ENCODE measurements around the gene KSR1. TPM values are rescaled to one million over a fixed set of nuclear protein-coding genes. Genes with fewer than 3 reads are reported as not detected.
"Not testable (repeated sequence)": the region's sequence is repeated elsewhere in the genome, so short reads cannot be mapped to it uniquely, and the experiment has no call there.

The KSR1 gene
- total RNA-seq, 2 experiments from 2014 or later, result 96.6 to 113 TPM

- peaks cover 2% of the 10 kb centered on the region for H3K36me3 Mint-ChIP-seq (ENCODE audit: low read depth)
Observed at GRCh38 chr17:27630607-27631410, 174.6 kb downstream of the KSR1 start, which contains the start of gene LGALS9. Gene LGALS9 (plus strand): TSS chr17:27631188. CDS start chr17:27631266, 78 bp downstream.

GRCh38 chr17:27631411-27631760 is 175.1 kb downstream of the KSR1 start:
- Mint-ChIP-seq H3K4me1 (peaks cover 32% of the 10 kb centered on the region), H3K27ac (peak overlapping the region; percentile 85), H3K4me3 (peak overlapping the region; percentile 64), H3K27me3 (no peaks in the 10 kb centered on the region), H3K36me3 (ENCODE audit: low read depth) (no peaks in the 10 kb centered on the region), H3K9me3 (ENCODE audit: low read depth) (no peaks in the 10 kb centered on the region)
- DNase-seq (peak; percentile 33), ATAC-seq (peak; percentile 70)
- CTCF ChIA-PET, result no interaction called here
- intact Hi-C loops (cut with DNase I, micrococcal nuclease), result no loop called here
- POLR2A ChIA-PET, result no interaction called here

More at GRCh38 chr17:27630607-27631410, 174.6 kb downstream of the KSR1 start, which contains the start of gene LGALS9:
- peaks cover 32% of the 10 kb centered on the region for H3K4me1 Mint-ChIP-seq
- peak; percentile 37 for DNase-seq
- ATAC-seq, result peak; percentile 71
- H3K4me3 Mint-ChIP-seq, result peak within 1 kb of the TSS; percentile 64
- H3K9me3 Mint-ChIP-seq (ENCODE audit: low read depth), result no peaks in the 10 kb centered on the region
- no peaks in the 10 kb centered on the region for H3K27me3 Mint-ChIP-seq
- ChIA-PET CTCF (no interaction called here), POLR2A (no interaction called here)
- intact Hi-C loops (cut with DNase I, micrococcal nuclease), result no loop called here
- peak within 1 kb of the TSS; percentile 85 for H3K27ac Mint-ChIP-seq

- POLR2A ChIA-PET, result no interaction called here
- DNase-seq (peak; percentile 18), ATAC-seq (no peak)
- peak overlapping the region; percentile 85 for H3K27ac Mint-ChIP-seq
- H3K36me3 Mint-ChIP-seq (ENCODE audit: low read depth), result no peaks in the 10 kb centered on the region
- intact Hi-C loops (cut with DNase I, micrococcal nuclease), result no loop called here
- H3K4me1 Mint-ChIP-seq, result peaks cover 32% of the 10 kb centered on the region
- no peaks in the 10 kb centered on the region for H3K27me3 Mint-ChIP-seq
- no peaks in the 10 kb centered on the region for H3K9me3 Mint-ChIP-seq (ENCODE audit: low read depth)
- CTCF ChIA-PET, result interaction anchor here (0.5 to 1.4 kb wide), 5 partner anchors 20 to 423 kb away, joined by 3 to 4 read pairs (median 3); no protein-coding TSS in a partner anchor
- H3K4me3 Mint-ChIP-seq, result peak overlapping the region; percentile 64
Observed at GRCh38 chr17:27631897-27632725, 175.9 kb downstream of the KSR1 start.

- DNase-seq; H3K9me3 Mint-ChIP-seq (ENCODE audit: low read depth); H3K36me3 Mint-ChIP-seq (ENCODE audit: low read depth); H3K27ac Mint-ChIP-seq; ATAC-seq; intact Hi-C loops (cut with DNase I, micrococcal nuclease); H3K4me3 Mint-ChIP-seq; POLR2A ChIA-PET; H3K27me3 Mint-ChIP-seq: not testable (repeated sequence)
- H3K4me1 Mint-ChIP-seq, result peaks cover 32% of the 10 kb centered on the region
- CTCF ChIA-PET, result interaction anchor here (0.5 to 1.4 kb wide), 4 partner anchors 19 to 1533 kb away, joined by 3 to 4 read pairs (median 3); no protein-coding TSS in a partner anchor
Observed at GRCh38 chr17:27632766-27633165, 176.5 kb downstream of the KSR1 start.

GRCh38 chr17:27633312-27634025 is 177.2 kb downstream of the KSR1 start:
- no peaks in the 10 kb centered on the region for H3K27me3 Mint-ChIP-seq
- no peak overlapping the region for H3K4me3 Mint-ChIP-seq
- CTCF ChIA-PET, result interaction anchor here (0.6 to 2.0 kb wide), 4 partner anchors 18 to 1532 kb away, joined by 3 to 7 read pairs (median 4); no protein-coding TSS in a partner anchor
- POLR2A ChIA-PET, result no interaction called here
- H3K9me3 Mint-ChIP-seq (ENCODE audit: low read depth), result no peaks in the 10 kb centered on the region
- peaks cover 32% of the 10 kb centered on the region for H3K4me1 Mint-ChIP-seq
- intact Hi-C loops (cut with DNase I, micrococcal nuclease), result no loop called here
- DNase-seq (no peak), ATAC-seq (no peak)
- no peak overlapping the region for H3K27ac Mint-ChIP-seq
- no peaks in the 10 kb centered on the region for H3K36me3 Mint-ChIP-seq (ENCODE audit: low read depth)

GRCh38 chr17:27634026-27634335 is 177.7 kb downstream of the KSR1 start:
- no peaks in the 10 kb centered on the region for H3K27me3 Mint-ChIP-seq
- DNase-seq, result no peak
- ATAC-seq, result no peak
- H3K27ac Mint-ChIP-seq, result no peak overlapping the region
- H3K9me3 Mint-ChIP-seq (ENCODE audit: low read depth), result no peaks in the 10 kb centered on the region
- ChIA-PET POLR2A (interaction anchor here (0.5 kb wide), 1 partner anchor 696 kb away, joined by 3 read pairs; no protein-coding TSS in a partner anchor), CTCF (interaction anchor here (0.7 to 2.0 kb wide), 2 partner anchors 17 to 21 kb away, joined by 4 to 7 read pairs; no protein-coding TSS in a partner anchor)
- intact Hi-C loops (cut with DNase I, micrococcal nuclease), result no loop called here
- no peaks in the 10 kb centered on the region for H3K36me3 Mint-ChIP-seq (ENCODE audit: low read depth)
- H3K4me3 Mint-ChIP-seq, result no peak overlapping the region
- peaks cover 32% of the 10 kb centered on the region for H3K4me1 Mint-ChIP-seq

GRCh38 chr17:27634776-27635175 is 178.5 kb downstream of the KSR1 start:
- H3K27me3 Mint-ChIP-seq, result no peaks in the 10 kb centered on the region
- no peak for DNase-seq
- no peak overlapping the region for H3K4me3 Mint-ChIP-seq
- peak overlapping the region; percentile 13 for H3K27ac Mint-ChIP-seq
- peaks cover 32% of the 10 kb centered on the region for H3K4me1 Mint-ChIP-seq
- H3K9me3 Mint-ChIP-seq (ENCODE audit: low read depth), result no peaks in the 10 kb centered on the region
- ChIA-PET CTCF (interaction anchor here (0.6 to 2.0 kb wide), 2 partner anchors 16 to 259 kb away, joined by 3 to 7 read pairs; no protein-coding TSS in a partner anchor), POLR2A (no interaction called here)
- no peak for ATAC-seq
- intact Hi-C loops (cut with DNase I, micrococcal nuclease), result no loop called here
- H3K36me3 Mint-ChIP-seq (ENCODE audit: low read depth), result no peaks in the 10 kb centered on the region

GRCh38 chr17:27635275-27635823 is 179.1 kb downstream of the KSR1 start:
- Mint-ChIP-seq H3K9me3 (ENCODE audit: low read depth) (no peaks in the 10 kb centered on the region), H3K4me3 (no peak overlapping the region), H3K4me1 (peaks cover 26% of the 10 kb centered on the region), H3K36me3 (ENCODE audit: low read depth) (no peaks in the 10 kb centered on the region), H3K27ac (no peak overlapping the region), H3K27me3 (no peaks in the 10 kb centered on the region)
- ChIA-PET CTCF (interaction anchor here (2.0 kb wide), 1 partner anchor 16 kb away, joined by 7 read pairs; no protein-coding TSS in a partner anchor), POLR2A (no interaction called here)
- intact Hi-C loops (cut with DNase I, micrococcal nuclease), result no loop called here
- DNase-seq, result no peak
- ATAC-seq, result no peak

GRCh38 chr17:27636005-27636520 is 179.8 kb downstream of the KSR1 start:
- ATAC-seq; H3K36me3 Mint-ChIP-seq (ENCODE audit: low read depth); H3K27ac Mint-ChIP-seq; H3K27me3 Mint-ChIP-seq; H3K4me3 Mint-ChIP-seq; H3K9me3 Mint-ChIP-seq (ENCODE audit: low read depth); intact Hi-C loops (cut with DNase I, micrococcal nuclease); POLR2A ChIA-PET; DNase-seq: not testable (repeated sequence)
- CTCF ChIA-PET, result interaction anchor here (0.6 kb wide), 1 partner anchor 193 kb away, joined by 3 read pairs; no protein-coding TSS in a partner anchor
- peaks cover 21% of the 10 kb centered on the region for H3K4me1 Mint-ChIP-seq

- CTCF ChIA-PET, H3K4me3 Mint-ChIP-seq, POLR2A ChIA-PET: not testable (repeated sequence)
Observed at GRCh38 chr17:27637818-27638217, 181.6 kb downstream of the KSR1 start.

More at GRCh38 chr17:27637818-27638217, 181.6 kb downstream of the KSR1 start:
- ATAC-seq; intact Hi-C loops (cut with DNase I, micrococcal nuclease); H3K36me3 Mint-ChIP-seq (ENCODE audit: low read depth); DNase-seq; H3K27ac Mint-ChIP-seq; H3K9me3 Mint-ChIP-seq (ENCODE audit: low read depth); H3K4me1 Mint-ChIP-seq; H3K27me3 Mint-ChIP-seq: not testable (repeated sequence)

Data from activated CD4-positive, alpha-beta T cell treated with anti-CD3 and anti-CD28 coated beads for 36 hours (primary cell).